Measurements from ENCODE around the gene TGFBR2. TPM values are rescaled to one million over a fixed set of nuclear protein-coding genes. Genes with fewer than 3 reads are reported as not detected.

TGFBR2 gene
- total RNA-seq, 1 donor from 2014 or later, result 25.7 TPM

DNA sequence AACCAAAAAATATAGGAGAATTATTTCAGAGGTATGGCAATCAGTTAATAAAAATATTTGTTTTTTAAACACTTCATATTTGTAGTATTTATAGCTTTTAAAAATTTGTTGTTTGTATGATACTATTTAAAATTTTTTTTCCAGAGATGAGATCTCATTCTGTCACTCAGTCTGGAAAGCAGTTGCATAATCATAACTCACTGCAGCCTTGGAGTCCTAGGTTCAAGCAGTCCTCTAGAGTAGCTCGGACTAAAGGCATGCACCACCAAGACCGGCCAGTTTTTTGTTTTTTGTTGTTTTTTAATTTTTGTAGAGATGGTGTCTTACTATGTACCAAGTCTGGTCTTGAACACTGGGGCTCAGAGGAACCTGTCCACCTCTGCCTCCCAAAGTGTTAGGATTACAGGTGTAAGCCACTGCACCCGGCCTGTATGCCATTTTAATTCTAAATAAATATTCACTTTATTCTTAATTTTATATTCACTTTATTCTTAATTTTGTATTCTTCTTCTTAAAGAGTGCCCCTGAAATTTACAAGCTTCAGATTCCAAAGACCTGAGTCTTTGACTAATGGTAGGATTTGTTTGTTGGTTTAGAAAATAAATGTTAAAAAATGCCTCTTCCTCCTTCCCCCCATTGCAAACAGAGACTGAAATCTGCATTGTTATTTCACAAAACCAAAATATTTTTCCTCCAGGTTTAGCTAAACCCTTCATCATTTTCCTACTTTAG, 9.4 kb downstream of the TGFBR2 start:
- no peak for DNase-seq (ENCODE audit: low spot score)
- H3K4me3 Mint-ChIP-seq (ENCODE audit: unreplicated experiment), result no peak overlapping the region
- no peak overlapping the region for H3K27ac Mint-ChIP-seq (ENCODE audit: unreplicated experiment)
- H3K9me3 Mint-ChIP-seq (ENCODE audit: low read depth), result no peaks in the 10 kb centered on the region
- no peaks in the 10 kb centered on the region for H3K27me3 Mint-ChIP-seq (ENCODE audit: low read depth)
- peaks cover 54% of the 10 kb centered on the region for H3K4me1 Mint-ChIP-seq (ENCODE audit: low read depth)
- TF ChIP-seq, protein P1, sequence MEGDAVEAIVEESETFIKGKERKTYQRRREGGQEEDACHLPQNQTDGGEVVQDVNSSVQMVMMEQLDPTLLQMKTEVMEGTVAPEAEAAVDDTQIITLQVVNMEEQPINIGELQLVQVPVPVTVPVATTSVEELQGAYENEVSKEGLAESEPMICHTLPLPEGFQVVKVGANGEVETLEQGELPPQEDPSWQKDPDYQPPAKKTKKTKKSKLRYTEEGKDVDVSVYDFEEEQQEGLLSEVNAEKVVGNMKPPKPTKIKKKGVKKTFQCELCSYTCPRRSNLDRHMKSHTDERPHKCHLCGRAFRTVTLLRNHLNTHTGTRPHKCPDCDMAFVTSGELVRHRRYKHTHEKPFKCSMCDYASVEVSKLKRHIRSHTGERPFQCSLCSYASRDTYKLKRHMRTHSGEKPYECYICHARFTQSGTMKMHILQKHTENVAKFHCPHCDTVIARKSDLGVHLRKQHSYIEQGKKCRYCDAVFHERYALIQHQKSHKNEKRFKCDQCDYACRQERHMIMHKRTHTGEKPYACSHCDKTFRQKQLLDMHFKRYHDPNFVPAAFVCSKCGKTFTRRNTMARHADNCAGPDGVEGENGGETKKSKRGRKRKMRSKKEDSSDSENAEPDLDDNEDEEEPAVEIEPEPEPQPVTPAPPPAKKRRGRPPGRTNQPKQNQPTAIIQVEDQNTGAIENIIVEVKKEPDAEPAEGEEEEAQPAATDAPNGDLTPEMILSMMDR (IDR thresholded peaks at IDR 0.05), result no peak
- H3K36me3 Mint-ChIP-seq (ENCODE audit: low read depth), result no peaks in the 10 kb centered on the region

DNA sequence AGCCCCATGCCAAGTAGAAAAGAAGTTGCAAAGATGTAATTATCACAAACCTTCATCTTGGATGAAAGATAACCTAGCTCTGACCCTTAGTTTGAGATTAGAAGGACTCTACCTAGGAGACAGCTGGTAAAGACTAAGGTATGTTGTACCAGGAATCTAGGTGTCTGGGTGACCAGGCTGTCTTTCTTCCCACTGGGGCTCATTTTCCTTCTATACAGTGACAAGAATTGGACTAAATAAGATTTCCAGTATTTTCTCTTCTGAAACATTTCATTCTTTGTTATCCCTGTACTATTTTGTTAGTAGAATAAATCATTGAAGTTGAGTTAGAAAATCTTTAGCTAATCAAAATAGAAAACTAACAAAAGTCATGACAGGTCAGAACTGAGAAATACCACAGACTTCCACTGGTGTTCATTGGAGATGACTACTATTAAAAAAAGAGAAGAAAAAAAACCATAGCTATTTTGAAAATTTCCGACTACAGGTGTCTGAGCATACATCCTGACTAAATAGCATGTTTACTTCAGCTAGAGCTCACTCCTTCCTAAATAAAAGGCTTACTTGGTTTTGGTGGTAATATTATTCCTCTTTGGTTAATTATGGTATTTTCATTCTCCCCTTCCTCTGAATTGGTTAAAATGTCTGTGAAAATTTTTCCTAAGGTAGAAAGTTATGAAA, 10.1 kb downstream of the TGFBR2 start:
- Mint-ChIP-seq H3K9me3 (ENCODE audit: low read depth) (no peaks in the 10 kb centered on the region), H3K4me3 (ENCODE audit: unreplicated experiment) (no peak overlapping the region), H3K27me3 (ENCODE audit: low read depth) (no peaks in the 10 kb centered on the region), H3K27ac (ENCODE audit: unreplicated experiment) (no peak overlapping the region), H3K36me3 (ENCODE audit: low read depth) (no peaks in the 10 kb centered on the region), H3K4me1 (ENCODE audit: low read depth) (peaks cover 50% of the 10 kb centered on the region)
- no peak for DNase-seq (ENCODE audit: low spot score)
- TF ChIP-seq, protein P1 (IDR thresholded peaks at IDR 0.05), result no peak

DNA sequence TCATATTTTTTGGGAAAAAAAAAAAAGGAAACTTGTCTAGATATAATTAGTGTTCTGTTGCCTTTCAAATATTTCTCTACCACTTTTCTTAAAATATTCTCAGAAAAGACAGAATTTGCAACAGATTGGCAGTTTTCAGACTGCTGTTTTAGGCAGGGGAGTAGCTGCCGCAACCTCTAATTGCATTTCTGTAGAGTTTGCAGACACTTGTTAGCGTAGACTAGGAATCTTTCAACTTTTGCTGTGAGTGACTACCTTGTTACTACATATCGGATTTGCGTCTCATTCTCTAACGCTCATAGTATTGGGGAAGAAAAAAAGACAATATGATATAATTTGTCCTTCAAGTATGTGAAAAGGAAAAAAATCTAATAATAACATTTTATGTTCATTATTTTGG, 10.7 kb downstream of the TGFBR2 start:
- Mint-ChIP-seq H3K27ac (ENCODE audit: unreplicated experiment) (no peak overlapping the region), H3K9me3 (ENCODE audit: low read depth) (no peaks in the 10 kb centered on the region), H3K4me1 (ENCODE audit: low read depth) (peaks cover 44% of the 10 kb centered on the region), H3K4me3 (ENCODE audit: unreplicated experiment) (no peak overlapping the region), H3K36me3 (ENCODE audit: low read depth) (no peaks in the 10 kb centered on the region), H3K27me3 (ENCODE audit: low read depth) (no peaks in the 10 kb centered on the region)
- DNase-seq (ENCODE audit: low spot score), result no peak
- TF ChIP-seq, protein P1 (IDR thresholded peaks at IDR 0.05), result no peak

DNA sequence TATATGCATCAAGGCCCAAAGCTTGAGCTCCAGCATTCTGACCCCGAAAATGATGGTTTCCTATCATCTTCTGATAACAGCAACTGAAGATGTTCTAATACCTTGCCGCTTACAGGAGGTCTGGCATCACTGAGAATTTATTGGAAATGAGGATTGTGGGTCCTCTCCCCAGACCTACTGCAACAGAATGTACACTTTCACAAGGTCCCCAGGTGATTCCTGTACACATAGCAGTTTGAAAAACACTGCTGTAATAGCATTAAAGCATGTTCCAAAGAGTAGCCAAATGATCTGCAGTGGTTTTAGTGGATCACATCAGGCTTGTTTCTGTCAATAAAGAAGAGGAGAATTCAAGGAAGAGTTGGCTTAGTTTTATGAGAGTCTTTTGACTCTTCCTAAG, 11.3 kb downstream of the TGFBR2 start:
- Mint-ChIP-seq H3K36me3 (ENCODE audit: low read depth) (no peaks in the 10 kb centered on the region), H3K27ac (ENCODE audit: unreplicated experiment) (no peak overlapping the region), H3K27me3 (ENCODE audit: low read depth) (no peaks in the 10 kb centered on the region), H3K4me3 (ENCODE audit: unreplicated experiment) (no peak overlapping the region), H3K4me1 (ENCODE audit: low read depth) (peaks cover 43% of the 10 kb centered on the region), H3K9me3 (ENCODE audit: low read depth) (no peaks in the 10 kb centered on the region)
- no peak for DNase-seq (ENCODE audit: low spot score)
- TF ChIP-seq, protein P1 (IDR thresholded peaks at IDR 0.05), result no peak

DNA sequence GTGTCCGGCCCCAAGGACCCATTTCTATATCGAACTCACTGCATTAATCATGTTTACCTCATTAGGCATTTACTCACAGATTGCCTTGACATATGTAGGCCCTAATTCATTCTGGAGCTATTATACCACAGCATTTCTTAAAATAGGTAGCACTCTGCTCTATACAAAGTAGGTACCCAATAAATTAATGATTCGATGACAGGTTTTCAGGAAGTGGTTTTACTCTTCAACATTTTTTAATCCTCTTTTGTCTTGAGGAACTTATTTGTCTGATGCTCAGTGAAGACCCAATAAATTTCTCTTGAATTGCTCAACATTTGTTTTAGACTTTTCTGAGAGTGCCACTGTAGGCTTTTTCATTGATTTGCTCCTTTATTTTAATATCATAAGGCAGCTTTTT, 12.1 kb downstream of the TGFBR2 start:
- Mint-ChIP-seq H3K36me3 (ENCODE audit: low read depth) (no peaks in the 10 kb centered on the region), H3K4me1 (ENCODE audit: low read depth) (peaks cover 45% of the 10 kb centered on the region), H3K27me3 (ENCODE audit: low read depth) (no peaks in the 10 kb centered on the region), H3K4me3 (ENCODE audit: unreplicated experiment) (no peak overlapping the region), H3K9me3 (ENCODE audit: low read depth) (no peaks in the 10 kb centered on the region), H3K27ac (ENCODE audit: unreplicated experiment) (no peak overlapping the region)
- no peak for DNase-seq (ENCODE audit: low spot score)
- TF ChIP-seq, protein P1 (IDR thresholded peaks at IDR 0.05), result no peak

All from chondrocyte (in vitro differentiated cells).